OCI-LY7 (cell line): Measurements from ENCODE around the gene ABHD12B.

ENCODE experiments used
- EZH2phosphoT487 ChIP-seq: fragments of 200-600 bp; sonication (generic); IDR thresholded peaks from 2 replicates; pipeline ENCODE4 v1.6.1; 2018; ENCODE audit warnings: low read depth, borderline replicate concordance, mild to moderate bottlenecking, mixed run types, antibody characterized with exemption, low read length, moderate library complexity, mixed read lengths
- TF ChIP-seq, protein P1 (sequence below): fragments of 200-600 bp; sonication (generic); conservative IDR thresholded peaks from 2 replicates; pipeline ENCODE4 v1.5.1; 2014; ENCODE audit warnings: mild to moderate bottlenecking, antibody characterized with exemption, low read length, moderate library complexity, mixed read lengths

DNA sequence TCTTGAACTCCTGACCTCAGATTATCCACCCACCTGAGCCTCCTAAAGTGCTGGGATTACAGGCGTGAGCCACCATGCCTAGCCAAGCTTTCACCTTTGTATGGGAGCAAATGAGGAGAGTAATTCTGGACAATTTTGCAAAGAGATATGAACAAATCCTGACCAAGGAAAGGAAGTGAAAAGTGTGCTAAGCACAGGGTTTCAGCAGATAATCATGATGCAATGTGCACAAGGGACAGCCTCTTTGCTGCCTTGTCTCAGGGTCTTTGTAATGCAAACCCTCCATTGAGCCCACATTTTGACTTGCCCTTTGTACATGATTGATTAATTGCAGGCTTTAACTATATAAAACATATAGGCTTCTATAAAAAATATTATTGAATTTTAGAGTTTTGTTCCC, 81.6 kb downstream of the ABHD12B start:
- TF ChIP-seq, protein P1, sequence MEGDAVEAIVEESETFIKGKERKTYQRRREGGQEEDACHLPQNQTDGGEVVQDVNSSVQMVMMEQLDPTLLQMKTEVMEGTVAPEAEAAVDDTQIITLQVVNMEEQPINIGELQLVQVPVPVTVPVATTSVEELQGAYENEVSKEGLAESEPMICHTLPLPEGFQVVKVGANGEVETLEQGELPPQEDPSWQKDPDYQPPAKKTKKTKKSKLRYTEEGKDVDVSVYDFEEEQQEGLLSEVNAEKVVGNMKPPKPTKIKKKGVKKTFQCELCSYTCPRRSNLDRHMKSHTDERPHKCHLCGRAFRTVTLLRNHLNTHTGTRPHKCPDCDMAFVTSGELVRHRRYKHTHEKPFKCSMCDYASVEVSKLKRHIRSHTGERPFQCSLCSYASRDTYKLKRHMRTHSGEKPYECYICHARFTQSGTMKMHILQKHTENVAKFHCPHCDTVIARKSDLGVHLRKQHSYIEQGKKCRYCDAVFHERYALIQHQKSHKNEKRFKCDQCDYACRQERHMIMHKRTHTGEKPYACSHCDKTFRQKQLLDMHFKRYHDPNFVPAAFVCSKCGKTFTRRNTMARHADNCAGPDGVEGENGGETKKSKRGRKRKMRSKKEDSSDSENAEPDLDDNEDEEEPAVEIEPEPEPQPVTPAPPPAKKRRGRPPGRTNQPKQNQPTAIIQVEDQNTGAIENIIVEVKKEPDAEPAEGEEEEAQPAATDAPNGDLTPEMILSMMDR, result no peak
- no peak for TF ChIP-seq EZH2phosphoT487
